ENCODE data around the gene ZDHHC22. TPM values are rescaled to one million over a fixed set of nuclear protein-coding genes. Genes with fewer than 3 reads are reported as not detected.
"Not testable (repeated sequence)": the region's sequence is repeated elsewhere in the genome, so short reads cannot be mapped to it uniquely, and the experiment has no call there.

The ZDHHC22 gene, protein sequence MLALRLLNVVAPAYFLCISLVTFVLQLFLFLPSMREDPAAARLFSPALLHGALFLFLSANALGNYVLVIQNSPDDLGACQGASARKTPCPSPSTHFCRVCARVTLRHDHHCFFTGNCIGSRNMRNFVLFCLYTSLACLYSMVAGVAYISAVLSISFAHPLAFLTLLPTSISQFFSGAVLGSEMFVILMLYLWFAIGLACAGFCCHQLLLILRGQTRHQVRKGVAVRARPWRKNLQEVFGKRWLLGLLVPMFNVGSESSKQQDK
- not detected for total RNA-seq

GRCh38 chr14:77141214-77142004, at the start of gene ZDHHC22:
Gene ZDHHC22, minus strand, starts transcription at chr14:77141791. Its CDS starts 2,053 bp downstream, at chr14:77139738.
- no peak for DNase-seq (ENCODE audit: low spot score)

DNA sequence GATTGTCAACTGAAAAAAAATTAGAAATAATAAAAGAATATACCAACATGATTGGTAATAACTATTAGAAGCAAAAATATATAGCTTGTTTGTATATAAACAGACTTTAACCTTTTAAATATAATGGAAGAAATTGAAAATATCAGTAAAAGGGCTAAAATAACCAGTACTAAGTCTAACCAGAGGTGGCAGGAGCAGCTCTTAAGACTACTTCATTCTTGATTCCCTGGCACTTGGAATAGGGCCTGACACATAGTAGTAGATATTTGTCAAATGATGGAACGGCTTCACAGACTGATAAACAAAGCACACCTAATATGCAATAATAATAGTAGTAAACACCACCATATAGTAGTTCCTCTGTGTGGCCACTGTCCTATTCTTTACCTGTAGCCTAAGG, 49.4 kb upstream of the ZDHHC22 start:
- DNase-seq (ENCODE audit: low spot score), result no peak

DNA sequence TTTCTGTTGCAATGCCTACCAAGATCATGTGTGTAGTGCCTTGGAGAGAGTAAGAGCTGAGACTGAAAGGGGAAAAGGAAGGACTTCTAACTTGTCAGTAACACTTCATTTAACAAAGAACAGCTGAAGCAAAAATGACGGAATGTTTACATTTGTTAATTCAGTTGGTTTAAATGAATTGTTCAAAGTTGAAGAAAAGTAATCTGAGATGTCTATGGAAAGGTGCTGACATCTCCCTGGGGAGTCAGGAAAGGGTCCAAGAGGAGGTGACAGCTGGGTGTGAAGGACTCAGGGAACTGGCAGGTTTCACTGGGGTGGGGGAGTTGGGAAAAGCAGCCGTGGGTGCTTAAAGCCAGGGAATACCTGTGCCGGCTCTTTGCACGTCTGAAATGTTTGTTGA, 47.9 kb upstream of the ZDHHC22 start:
- peak; percentile 18 for DNase-seq (ENCODE audit: low spot score)

GRCh38 chr14:77187649-77188012, 46.0 kb upstream of the ZDHHC22 start:
- no peak for DNase-seq (ENCODE audit: low spot score)

- DNase-seq (ENCODE audit: low spot score), result no peak
Measured at GRCh38 chr14:77186911-77187648, 45.5 kb upstream of the ZDHHC22 start.

- DNase-seq (ENCODE audit: low spot score), result no peak
Measured at GRCh38 chr14:77185093-77185465, 43.5 kb upstream of the ZDHHC22 start.

DNA sequence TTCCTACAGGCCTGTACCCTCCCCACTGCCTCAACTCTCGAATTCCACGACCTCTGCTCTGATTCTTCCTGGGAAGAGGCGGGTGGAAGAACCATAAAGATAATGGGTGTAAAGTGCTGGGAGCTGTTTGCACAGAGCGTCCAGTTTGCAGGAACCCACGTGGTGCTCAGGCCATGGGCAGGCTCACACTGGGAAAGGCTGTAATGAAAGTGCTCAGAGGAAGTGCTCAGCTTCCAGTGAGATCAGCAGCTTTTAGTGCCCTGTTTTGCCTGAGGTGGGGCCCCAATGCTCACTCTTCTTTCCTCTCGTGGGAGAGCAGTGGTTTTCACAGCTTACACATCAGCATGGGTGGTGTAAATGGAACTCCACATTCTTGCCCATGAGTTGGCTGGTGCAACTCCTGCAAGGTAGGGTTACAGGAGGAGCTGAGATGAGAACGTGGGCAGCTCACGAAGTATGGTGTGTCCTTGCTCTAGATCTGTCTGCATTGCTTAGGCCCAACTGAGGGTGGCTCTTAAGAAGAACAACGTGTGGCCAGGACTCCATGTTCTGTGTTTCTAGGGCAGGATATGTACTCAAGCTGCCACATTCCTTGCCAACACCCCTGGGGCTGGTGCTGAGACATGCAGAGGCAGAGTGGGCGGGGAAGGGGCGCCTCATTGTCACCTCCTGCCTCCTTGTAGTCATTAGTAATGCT, 43.0 kb upstream of the ZDHHC22 start:
- no peak for DNase-seq (ENCODE audit: low spot score)

- no peak for DNase-seq (ENCODE audit: low spot score)
Measured at GRCh38 chr14:77183896-77184295, 42.3 kb upstream of the ZDHHC22 start.

DNA sequence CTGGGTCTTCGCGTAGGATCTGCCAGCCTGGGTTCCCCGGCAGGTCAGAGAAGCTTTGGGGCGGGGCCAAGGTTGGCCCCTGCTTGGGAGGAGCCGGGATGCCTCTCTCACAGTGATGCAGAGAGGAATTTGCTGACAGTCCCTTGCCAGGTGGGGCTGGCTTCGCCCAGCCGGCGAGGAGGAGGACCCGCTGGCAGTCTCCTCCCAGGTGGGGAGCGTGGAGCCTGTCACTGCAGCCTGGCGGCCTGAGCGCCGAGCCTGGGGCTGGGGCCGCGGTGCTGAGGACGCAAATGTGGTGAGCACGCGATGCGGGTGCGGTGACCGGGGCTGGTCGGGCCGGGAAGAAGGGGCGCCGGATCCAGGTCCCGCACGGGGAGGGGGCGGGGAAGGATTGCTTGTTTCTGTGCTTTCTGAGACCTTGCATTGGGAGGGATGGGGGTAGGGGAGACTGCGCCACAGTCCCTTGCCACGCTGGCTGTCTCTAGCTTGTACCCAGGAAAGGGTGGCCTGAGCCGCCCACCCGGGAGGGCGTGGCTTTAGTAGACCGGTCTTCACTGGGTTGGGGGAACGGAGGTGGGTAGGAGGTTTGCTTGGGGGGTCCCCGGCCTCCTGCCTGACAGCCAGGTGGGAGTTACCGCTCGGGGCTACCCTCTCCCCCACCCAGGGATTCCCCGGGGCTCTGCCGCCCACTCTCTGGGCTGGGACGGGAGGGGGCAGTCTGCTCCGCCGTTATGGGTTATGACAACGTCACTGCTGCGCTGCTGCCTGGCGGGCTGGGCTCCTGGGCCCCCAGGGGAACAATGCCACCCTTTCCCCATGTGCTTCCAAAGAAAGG, 40.2 kb upstream of the ZDHHC22 start, which contains the start of gene TMEM63C:
TMEM63C (plus strand) TSS at position 196 of the 835 bp plus-strand sequence. CDS start 37,016 bp downstream, outside the sequence.
- no peak for DNase-seq (ENCODE audit: low spot score)

- no peak for DNase-seq (ENCODE audit: low spot score)
Measured at GRCh38 chr14:77180726-77181602, 39.4 kb upstream of the ZDHHC22 start.

DNA sequence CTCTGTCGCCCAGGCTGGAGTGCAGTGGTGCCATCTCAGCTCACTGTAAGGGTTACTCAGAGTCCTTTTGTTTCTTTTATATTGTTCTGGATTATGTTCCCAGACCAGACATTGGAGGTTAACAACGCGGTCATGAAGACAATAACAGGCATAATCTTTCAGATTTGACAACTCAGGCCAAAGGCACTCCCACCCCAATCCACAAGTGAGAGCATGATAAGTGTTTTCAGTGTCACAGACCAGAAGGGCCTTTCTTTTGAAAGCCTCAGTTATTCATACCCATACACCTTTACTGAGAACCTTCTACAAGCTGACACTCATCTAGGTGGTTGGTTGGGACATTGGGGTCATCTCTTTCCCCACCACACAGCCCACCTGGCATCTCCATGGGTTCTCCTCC, 37.1 kb upstream of the ZDHHC22 start:
- DNase-seq (ENCODE audit: low spot score), result no peak

DNA sequence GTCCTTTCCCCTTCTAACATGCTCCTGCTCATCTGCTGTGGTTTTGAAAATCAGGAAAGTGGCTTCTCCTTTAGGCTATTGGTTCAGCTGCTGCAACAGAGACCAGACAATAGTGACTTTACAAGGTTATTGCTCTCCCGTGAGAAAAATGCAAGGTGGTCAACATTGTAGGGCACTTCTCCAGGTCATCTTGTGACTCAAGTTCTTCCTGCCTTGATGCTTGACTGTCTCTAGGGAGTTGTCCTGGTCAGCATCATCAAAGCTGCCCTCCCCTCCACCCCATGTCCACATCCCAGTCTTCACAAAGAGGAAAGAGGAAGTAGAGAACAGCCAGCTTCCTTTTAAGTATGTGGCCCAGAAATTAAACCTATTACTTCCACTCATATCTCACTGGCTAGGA, 36.1 kb upstream of the ZDHHC22 start:
- DNase-seq (ENCODE audit: low spot score), result no peak

GRCh38 chr14:77175843-77176242, 34.3 kb upstream of the ZDHHC22 start:
- DNase-seq (ENCODE audit: low spot score), result no peak

GRCh38 chr14:77173911-77174617, 32.5 kb upstream of the ZDHHC22 start:
- not testable (repeated sequence) for DNase-seq (ENCODE audit: low spot score)

- DNase-seq (ENCODE audit: low spot score), result no peak
Measured at GRCh38 chr14:77172916-77173315, 31.3 kb upstream of the ZDHHC22 start.

DNA sequence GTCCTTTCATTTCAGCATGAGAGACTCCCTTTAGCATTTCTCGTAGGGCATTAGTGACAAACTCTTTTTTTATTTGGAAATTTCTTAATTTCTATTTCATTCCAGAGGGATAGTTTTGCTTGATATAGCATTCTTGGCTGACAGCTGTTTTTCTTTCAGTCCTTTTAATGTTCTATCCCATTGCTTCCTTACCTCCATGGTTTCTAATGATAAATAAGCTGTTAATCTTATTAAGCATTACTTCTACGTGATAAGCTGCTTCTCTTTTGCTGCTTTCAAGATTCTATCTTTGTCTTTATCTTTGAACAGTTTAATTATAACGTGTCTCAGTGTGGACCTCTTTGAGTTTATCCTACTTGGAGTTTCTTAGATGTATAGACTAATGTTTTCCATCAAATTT, 28.5 kb upstream of the ZDHHC22 start:
- no peak for DNase-seq (ENCODE audit: low spot score)

GRCh38 chr14:77161011-77161410, 19.4 kb upstream of the ZDHHC22 start:
- DNase-seq (ENCODE audit: low spot score), result no peak

DNA sequence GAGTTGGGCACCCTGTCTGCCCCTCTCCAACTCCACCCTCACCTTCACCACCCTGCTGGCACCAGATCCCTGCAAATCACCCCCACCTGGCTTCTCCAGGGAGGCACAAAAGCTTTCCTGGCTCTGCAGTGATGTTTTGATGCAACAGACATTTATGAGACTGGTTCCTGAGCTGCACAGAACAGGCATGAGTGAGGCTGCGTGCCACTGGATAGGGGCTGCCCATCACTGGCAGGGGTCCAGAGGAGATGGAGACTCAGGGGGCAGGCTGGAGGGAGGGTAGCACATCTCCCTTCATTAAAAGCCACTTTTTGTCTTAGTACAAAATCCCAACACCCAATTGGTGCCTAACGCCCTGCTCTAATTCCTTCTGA, 17.3 kb upstream of the ZDHHC22 start:
- DNase-seq (ENCODE audit: low spot score), result no peak

- DNase-seq (ENCODE audit: low spot score), result no peak
Measured at GRCh38 chr14:77158175-77158881, 16.7 kb upstream of the ZDHHC22 start.
